Neural crest cell (in vitro differentiated cells): ENCODE data around the gene FBXL3. TPM values are rescaled to one million over a fixed set of nuclear protein-coding genes. Genes with fewer than 3 reads are reported as not detected.

Experiments used
- DNase-seq: peaks from one replicate; pipeline ENCODE4 v3.0.0; 2021; ENCODE audit warnings: low read depth, mixed read lengths, low spot score
- H3K27ac Mint-ChIP-seq: one replicate; pipeline ENCODE4 v1.8.0; 2021; ENCODE audit warnings: mild to moderate bottlenecking, mixed read lengths; ENCODE audit not compliant: unreplicated experiment
- H3K27me3 Mint-ChIP-seq: 2 replicates; pipeline ENCODE4 v1.8.0; 2021; ENCODE audit warnings: low read depth, mild to moderate bottlenecking, mixed read lengths
- H3K36me3 Mint-ChIP-seq: 2 replicates; pipeline ENCODE4 v1.8.0; 2021; ENCODE audit warnings: low read depth, mild to moderate bottlenecking, mixed read lengths
- H3K4me1 Mint-ChIP-seq: 2 replicates; pipeline ENCODE4 v1.8.0; 2021; ENCODE audit warnings: mixed read lengths
- H3K4me3 Mint-ChIP-seq: one replicate; pipeline ENCODE4 v1.8.0; 2021; ENCODE audit warnings: mild to moderate bottlenecking, mixed read lengths
- H3K9me3 Mint-ChIP-seq: 2 replicates; pipeline ENCODE4 v1.8.0; 2021; ENCODE audit warnings: mixed read lengths
- total RNA-seq: library from RNA; stranded (reverse); gene quantifications from 2 replicates; pipeline ENCODE4 v1.2.1, GENCODE V29; 2021
- TF ChIP-seq, protein P1 (sequence below): fragments of 200-600 bp; sonication (generic); conservative IDR thresholded peaks from 2 replicates; pipeline ENCODE4 v1.5.0; 2021; ENCODE audit warnings: antibody characterized with exemption, mild to moderate bottlenecking

Gene FBXL3
- total RNA-seq, 1 donor from 2014 or later, result 21.7 TPM

DNA sequence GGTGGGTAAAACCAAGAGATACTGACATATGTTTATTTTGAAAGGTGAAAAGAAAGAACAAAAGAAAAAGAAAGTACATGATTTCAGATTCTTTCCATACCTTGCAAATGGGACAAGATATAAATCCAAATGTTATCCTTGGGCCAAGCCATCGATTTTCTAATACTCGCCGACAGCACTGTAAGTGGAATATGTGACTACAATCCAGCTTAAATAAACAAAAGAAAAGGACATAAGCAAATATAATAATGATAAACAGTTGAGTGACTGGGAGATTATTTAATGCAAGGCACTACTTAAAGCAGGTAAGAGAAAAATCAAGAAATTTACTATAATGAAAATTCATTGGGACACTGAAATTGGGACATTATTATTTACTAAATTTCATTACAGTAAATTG is 29.9 kb upstream of the FBXL3 start:
- TF ChIP-seq, protein P1, sequence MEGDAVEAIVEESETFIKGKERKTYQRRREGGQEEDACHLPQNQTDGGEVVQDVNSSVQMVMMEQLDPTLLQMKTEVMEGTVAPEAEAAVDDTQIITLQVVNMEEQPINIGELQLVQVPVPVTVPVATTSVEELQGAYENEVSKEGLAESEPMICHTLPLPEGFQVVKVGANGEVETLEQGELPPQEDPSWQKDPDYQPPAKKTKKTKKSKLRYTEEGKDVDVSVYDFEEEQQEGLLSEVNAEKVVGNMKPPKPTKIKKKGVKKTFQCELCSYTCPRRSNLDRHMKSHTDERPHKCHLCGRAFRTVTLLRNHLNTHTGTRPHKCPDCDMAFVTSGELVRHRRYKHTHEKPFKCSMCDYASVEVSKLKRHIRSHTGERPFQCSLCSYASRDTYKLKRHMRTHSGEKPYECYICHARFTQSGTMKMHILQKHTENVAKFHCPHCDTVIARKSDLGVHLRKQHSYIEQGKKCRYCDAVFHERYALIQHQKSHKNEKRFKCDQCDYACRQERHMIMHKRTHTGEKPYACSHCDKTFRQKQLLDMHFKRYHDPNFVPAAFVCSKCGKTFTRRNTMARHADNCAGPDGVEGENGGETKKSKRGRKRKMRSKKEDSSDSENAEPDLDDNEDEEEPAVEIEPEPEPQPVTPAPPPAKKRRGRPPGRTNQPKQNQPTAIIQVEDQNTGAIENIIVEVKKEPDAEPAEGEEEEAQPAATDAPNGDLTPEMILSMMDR, result no peak
- H3K4me3 Mint-ChIP-seq, result no peak overlapping the region
- no peaks in the 10 kb centered on the region for H3K4me1 Mint-ChIP-seq
- H3K27me3 Mint-ChIP-seq, result no peaks in the 10 kb centered on the region
- DNase-seq, result no peak
- no peak overlapping the region for H3K27ac Mint-ChIP-seq
- H3K9me3 Mint-ChIP-seq, result no peaks in the 10 kb centered on the region
- peaks cover 22% of the 10 kb centered on the region for H3K36me3 Mint-ChIP-seq

DNA sequence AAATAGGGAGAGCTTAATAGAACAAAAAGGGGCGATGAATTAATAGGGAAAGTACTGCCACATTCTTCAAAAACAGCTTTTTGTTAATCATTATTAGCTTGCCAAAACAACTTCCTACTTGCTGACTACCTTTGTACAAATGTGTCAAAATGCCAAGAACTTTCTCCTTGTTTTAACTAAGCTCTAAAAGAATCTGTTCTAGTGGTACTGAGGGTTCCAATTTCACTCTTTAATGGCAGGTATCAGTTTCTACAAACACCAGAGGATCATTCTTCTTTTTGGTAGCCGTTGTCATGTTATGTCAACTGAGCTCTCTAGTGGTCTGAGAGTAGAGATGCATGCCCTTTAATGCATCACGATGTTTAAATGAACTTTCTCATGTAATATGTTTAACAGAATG is 29.4 kb upstream of the FBXL3 start:
- H3K27me3 Mint-ChIP-seq, result no peaks in the 10 kb centered on the region
- H3K9me3 Mint-ChIP-seq, result no peaks in the 10 kb centered on the region
- H3K4me3 Mint-ChIP-seq, result no peak overlapping the region
- no peak for DNase-seq
- TF ChIP-seq, protein P1, result no peak
- H3K4me1 Mint-ChIP-seq, result no peaks in the 10 kb centered on the region
- no peak overlapping the region for H3K27ac Mint-ChIP-seq
- peaks cover 22% of the 10 kb centered on the region for H3K36me3 Mint-ChIP-seq

DNA sequence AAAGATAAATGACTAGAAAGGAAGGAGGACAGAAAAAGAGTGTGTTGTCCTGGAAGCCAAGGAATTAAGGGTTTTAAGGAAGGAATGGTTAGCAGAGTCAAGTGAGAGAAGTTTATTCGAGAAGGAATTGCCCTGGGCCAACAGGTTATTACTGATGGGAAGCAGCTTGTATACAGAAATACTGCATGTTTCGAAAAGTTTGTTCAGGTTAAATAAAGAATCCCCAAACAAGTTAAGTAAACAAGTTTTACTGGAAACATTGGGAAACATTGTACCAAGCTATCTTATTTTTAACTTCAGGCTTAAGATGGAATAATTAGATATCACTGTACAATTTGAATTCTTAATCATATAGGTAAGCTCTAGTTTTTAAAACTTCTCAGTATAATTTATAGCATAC is 28.2 kb upstream of the FBXL3 start:
- Mint-ChIP-seq H3K4me3 (no peak overlapping the region), H3K36me3 (peaks cover 30% of the 10 kb centered on the region), H3K9me3 (no peaks in the 10 kb centered on the region), H3K4me1 (no peaks in the 10 kb centered on the region), H3K27me3 (no peaks in the 10 kb centered on the region), H3K27ac (no peak overlapping the region)
- no peak for DNase-seq
- TF ChIP-seq, protein P1, result no peak

DNA sequence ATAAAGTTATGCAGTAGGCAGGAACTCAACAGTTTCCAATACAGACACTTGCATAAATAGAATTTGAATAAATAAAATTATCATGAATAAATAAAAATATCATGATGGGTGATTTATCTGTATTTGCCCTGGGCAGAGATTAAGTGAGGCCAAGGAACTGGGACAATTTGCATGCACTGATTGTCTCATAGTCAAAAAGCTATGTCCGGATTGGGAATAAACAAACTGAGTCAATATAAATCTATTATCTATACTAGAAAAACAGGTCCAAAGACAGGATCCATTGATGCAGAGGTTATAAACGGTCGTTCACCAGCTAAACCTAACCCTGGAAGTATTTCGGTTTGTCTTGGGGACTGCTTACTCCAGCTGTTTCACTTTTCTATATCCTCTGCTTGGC is 26.2 kb upstream of the FBXL3 start:
- DNase-seq, result no peak
- no peak overlapping the region for H3K4me3 Mint-ChIP-seq
- H3K27ac Mint-ChIP-seq, result no peak overlapping the region
- peaks cover 48% of the 10 kb centered on the region for H3K36me3 Mint-ChIP-seq
- TF ChIP-seq, protein P1, result no peak
- H3K9me3 Mint-ChIP-seq, result no peaks in the 10 kb centered on the region
- H3K27me3 Mint-ChIP-seq, result no peaks in the 10 kb centered on the region
- peaks cover 11% of the 10 kb centered on the region for H3K4me1 Mint-ChIP-seq

DNA sequence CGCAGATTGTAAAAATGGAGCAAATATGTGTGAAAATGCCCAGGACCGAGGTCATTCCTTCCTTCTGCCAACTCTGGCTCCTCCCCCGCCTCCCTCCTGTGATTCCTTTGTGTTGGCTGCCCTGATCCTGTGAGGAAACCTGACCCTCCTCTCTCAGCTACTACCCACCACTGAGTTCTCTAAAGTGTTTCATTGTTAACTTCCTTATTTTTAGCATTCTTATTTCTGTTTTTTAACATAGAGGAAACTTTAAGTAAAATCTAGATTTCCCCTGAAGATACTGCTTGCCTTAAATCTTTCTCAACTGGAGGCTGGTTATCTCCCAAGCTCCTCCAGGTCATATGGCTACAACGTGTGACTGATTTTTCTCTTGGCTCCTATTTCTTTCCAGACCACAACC is 21.7 kb upstream of the FBXL3 start:
- no peak overlapping the region for H3K4me3 Mint-ChIP-seq
- peaks cover 45% of the 10 kb centered on the region for H3K36me3 Mint-ChIP-seq
- H3K27me3 Mint-ChIP-seq, result no peaks in the 10 kb centered on the region
- no peak for DNase-seq
- peak overlapping the region; percentile 8 for H3K27ac Mint-ChIP-seq
- H3K4me1 Mint-ChIP-seq, result peaks cover 16% of the 10 kb centered on the region
- no peaks in the 10 kb centered on the region for H3K9me3 Mint-ChIP-seq
- TF ChIP-seq, protein P1, result no peak
